ENCODE measurements around the gene SMIM1. TPM values are rescaled to one million over a fixed set of nuclear protein-coding genes. Genes with fewer than 3 reads are reported as not detected.

SMIM1 gene
- total RNA-seq, 1 donor from 2014 or later: 15.1 TPM

- Mint-ChIP-seq H3K4me3 (no peak overlapping the region), H3K27ac (no peak overlapping the region), H3K36me3 (peaks cover 5% of the 10 kb centered on the region), H3K4me1 (ENCODE audit: unreplicated experiment) (peaks cover 5% of the 10 kb centered on the region), H3K9me3 (no peaks in the 10 kb centered on the region), H3K27me3 (peaks cover under 1% of the 10 kb centered on the region)
- no peak for TF ChIP-seq CTCF (conservative IDR thresholded peaks at IDR 0.05)
- no peak for DNase-seq (ENCODE audit: extremely low spot score, unreplicated experiment)
Measured at GRCh38 chr1:3816331-3817137, 44.0 kb downstream of the SMIM1 start.

- Mint-ChIP-seq H3K4me3 (no peak overlapping the region), H3K4me1 (ENCODE audit: unreplicated experiment) (peaks cover 5% of the 10 kb centered on the region), H3K9me3 (no peaks in the 10 kb centered on the region), H3K27ac (no peak overlapping the region), H3K27me3 (no peaks in the 10 kb centered on the region), H3K36me3 (peaks cover 5% of the 10 kb centered on the region)
- no peak for TF ChIP-seq CTCF (conservative IDR thresholded peaks at IDR 0.05)
- no peak for DNase-seq (ENCODE audit: extremely low spot score, unreplicated experiment)
Measured at GRCh38 chr1:3817138-3817740, 44.7 kb downstream of the SMIM1 start.

GRCh38 chr1:3817821-3818597, 45.5 kb downstream of the SMIM1 start:
- peaks cover 5% of the 10 kb centered on the region for H3K4me1 Mint-ChIP-seq (ENCODE audit: unreplicated experiment)
- no peak overlapping the region for H3K4me3 Mint-ChIP-seq
- no peak for DNase-seq (ENCODE audit: extremely low spot score, unreplicated experiment)
- no peak overlapping the region for H3K27ac Mint-ChIP-seq
- no peak for TF ChIP-seq CTCF (conservative IDR thresholded peaks at IDR 0.05)
- no peaks in the 10 kb centered on the region for H3K27me3 Mint-ChIP-seq
- H3K9me3 Mint-ChIP-seq: no peaks in the 10 kb centered on the region
- peaks cover 5% of the 10 kb centered on the region for H3K36me3 Mint-ChIP-seq

- Mint-ChIP-seq H3K4me3 (no peak overlapping the region), H3K36me3 (peaks cover 9% of the 10 kb centered on the region), H3K27me3 (no peaks in the 10 kb centered on the region), H3K9me3 (no peaks in the 10 kb centered on the region), H3K4me1 (ENCODE audit: unreplicated experiment) (peaks cover 5% of the 10 kb centered on the region), H3K27ac (no peak overlapping the region)
- DNase-seq (ENCODE audit: extremely low spot score, unreplicated experiment): no peak
- TF ChIP-seq CTCF (conservative IDR thresholded peaks at IDR 0.05): no peak
Measured at GRCh38 chr1:3819771-3820200, 47.2 kb downstream of the SMIM1 start.

GRCh38 chr1:3820316-3820715, 47.8 kb downstream of the SMIM1 start:
- Mint-ChIP-seq H3K4me3 (no peak overlapping the region), H3K9me3 (no peaks in the 10 kb centered on the region), H3K4me1 (ENCODE audit: unreplicated experiment) (peaks cover 5% of the 10 kb centered on the region), H3K27ac (no peak overlapping the region), H3K27me3 (no peaks in the 10 kb centered on the region), H3K36me3 (peaks cover 9% of the 10 kb centered on the region)
- DNase-seq (ENCODE audit: extremely low spot score, unreplicated experiment): no peak
- no peak for TF ChIP-seq CTCF (conservative IDR thresholded peaks at IDR 0.05)

Data from type B pancreatic cell (in vitro differentiated cells).